Stimulated activated CD8-positive, alpha-beta memory T cell treated with anti-CD3 and anti-CD28 coated beads, Interleukin-4, amount 100 ng/mL, for 24 hours (primary cell): Measurements from ENCODE around the gene SMCO4.
A peak's percentile ranks its signal among the peaks of the same experiment; 100 is the strongest.
"Not testable (repeated sequence)": the region's sequence is repeated elsewhere in the genome, so short reads cannot be mapped to it uniquely, and the experiment has no call there.

Experiments used
- DNase-seq: peaks from one replicate; pipeline ENCODE4 v3.0.0-alpha.2; 2020; ENCODE audit warnings: low read depth

The SMCO4 gene

GRCh38 chr11:93543292-93543977 is at the start of gene SMCO4:
SMCO4 (minus strand) TSS chr11:93543391; CDS start chr11:93479189, 64,202 bp downstream.
- peak; percentile 53 for DNase-seq

- DNase-seq: no peak
These were observed 48.2 kb upstream of the SMCO4 start for GRCh38 chr11:93591247-93591898.

GRCh38 chr11:93589347-93589746 is 46.2 kb upstream of the SMCO4 start:
- no peak for DNase-seq

GRCh38 chr11:93587858-93588581 is 44.8 kb upstream of the SMCO4 start:
- DNase-seq: no peak

- not testable (repeated sequence) for DNase-seq
These were observed 44.2 kb upstream of the SMCO4 start for GRCh38 chr11:93587425-93587824.

- no peak for DNase-seq
These were observed 42.6 kb upstream of the SMCO4 start for GRCh38 chr11:93585758-93586157.

- DNase-seq: no peak
These were observed 40.3 kb upstream of the SMCO4 start for GRCh38 chr11:93583490-93583889.

- DNase-seq: no peak
These were observed 36.1 kb upstream of the SMCO4 start for GRCh38 chr11:93579187-93579751.

GRCh38 chr11:93577286-93577685 is 34.1 kb upstream of the SMCO4 start:
- DNase-seq: no peak

- DNase-seq: not testable (repeated sequence)
These were observed 33.7 kb upstream of the SMCO4 start for GRCh38 chr11:93576870-93577269.

GRCh38 chr11:93574638-93575220 is 31.5 kb upstream of the SMCO4 start:
- DNase-seq: no peak

GRCh38 chr11:93573184-93573583 is 30.0 kb upstream of the SMCO4 start:
- DNase-seq: no peak

GRCh38 chr11:93572621-93573020 is 29.4 kb upstream of the SMCO4 start:
- DNase-seq: no peak

GRCh38 chr11:93572171-93572570 is 29.0 kb upstream of the SMCO4 start:
- DNase-seq: no peak

- no peak for DNase-seq
These were observed 28.4 kb upstream of the SMCO4 start for GRCh38 chr11:93571612-93572011.

GRCh38 chr11:93570759-93571413 is 27.7 kb upstream of the SMCO4 start:
- DNase-seq: no peak

- no peak for DNase-seq
These were observed 26.3 kb upstream of the SMCO4 start for GRCh38 chr11:93569496-93569895.

- no peak for DNase-seq
These were observed 25.5 kb upstream of the SMCO4 start for GRCh38 chr11:93568726-93569125.

- no peak for DNase-seq
These were observed 24.3 kb upstream of the SMCO4 start for GRCh38 chr11:93567401-93567895.

GRCh38 chr11:93564895-93565294 is 21.7 kb upstream of the SMCO4 start:
- no peak for DNase-seq

GRCh38 chr11:93563857-93564256 is 20.7 kb upstream of the SMCO4 start:
- DNase-seq: no peak
